Trophoblast cell (in vitro differentiated cells and primary cell): Measurements from ENCODE around the gene PPP1R15A.

Experiments used
- DNase-seq, 2 donors: peaks; one replicate each; pipeline ENCODE4 v3.0.0-alpha.2; 2016
- H2AFZ ChIP-seq: 2 replicates; pipeline ENCODE4 v1.6.1; 2013; ENCODE audit warnings: low read length, moderate library complexity, mild to moderate bottlenecking; ENCODE audit not compliant: insufficient read depth, poor library complexity
- H2AK5ac ChIP-seq: 2 replicates; pipeline ENCODE4 v1.6.1; 2013; ENCODE audit warnings: mild to moderate bottlenecking, low read length
- H2BK120ac ChIP-seq: 2 replicates; pipeline ENCODE4 v1.6.1; 2013; ENCODE audit warnings: low read length, mild to moderate bottlenecking, moderate library complexity; ENCODE audit not compliant: insufficient read depth, poor library complexity
- H2BK12ac ChIP-seq: 2 replicates; pipeline ENCODE4 v1.6.1; 2013; ENCODE audit warnings: mild to moderate bottlenecking, low read length, moderate library complexity
- H2BK5ac ChIP-seq: 2 replicates; pipeline ENCODE4 v1.6.1; 2013; ENCODE audit warnings: low read length, low read depth, moderate library complexity, mild to moderate bottlenecking; ENCODE audit not compliant: poor library complexity
- H3K14ac ChIP-seq: 2 replicates; pipeline ENCODE4 v1.6.1; 2013; ENCODE audit warnings: mild to moderate bottlenecking, low read length
- H3K18ac ChIP-seq: 2 replicates; pipeline ENCODE4 v1.6.1; 2013; ENCODE audit warnings: mild to moderate bottlenecking, low read length
- H3K23ac ChIP-seq: 2 replicates; pipeline ENCODE4 v1.6.1; 2013; ENCODE audit warnings: low read length
- H3K27ac ChIP-seq: 2 replicates; pipeline ENCODE4 v1.5.1; 2013; ENCODE audit warnings: low read depth, mild to moderate bottlenecking, inconsistent platforms, low read length, moderate library complexity
- H3K27me3 ChIP-seq: 2 replicates; pipeline ENCODE4 v1.6.1; 2013; ENCODE audit warnings: inconsistent platforms, mild to moderate bottlenecking, low read length, moderate library complexity; ENCODE audit not compliant: insufficient read depth
- H3K36me3 ChIP-seq, 2 experiments: 1 replicate in 1 of 2; 2 replicates in 1 of 2; pipeline ENCODE4 v1.6.1; 2013; ENCODE audit warnings: low read length in 2 of 2, mild to moderate bottlenecking in 2 of 2, moderate library complexity in 1 of 2; ENCODE audit not compliant: insufficient read depth in 2 of 2, control insufficient read depth in 1 of 2
- H3K4ac ChIP-seq: 2 replicates; pipeline ENCODE4 v1.6.1; 2013; ENCODE audit warnings: low read depth, mild to moderate bottlenecking, low read length, moderate library complexity
- H3K4me1 ChIP-seq, 2 experiments: 1 replicate in 1 of 2; 2 replicates in 1 of 2; pipeline ENCODE4 v1.6.1; 2013; ENCODE audit warnings: low read length in 2 of 2, mild to moderate bottlenecking in 2 of 2, moderate library complexity in 1 of 2; ENCODE audit not compliant: insufficient read depth in 2 of 2, control insufficient read depth in 1 of 2
- H3K4me2 ChIP-seq: 2 replicates; pipeline ENCODE4 v1.6.1; 2013; ENCODE audit warnings: inconsistent platforms, mild to moderate bottlenecking, low read length, moderate library complexity
- H3K4me3 ChIP-seq: 2 replicates; pipeline ENCODE4 v1.5.1; 2013; ENCODE audit warnings: mild to moderate bottlenecking, low read depth, low read length, inconsistent platforms
- H3K79me1 ChIP-seq: one replicate; pipeline ENCODE4 v1.6.1; 2013; ENCODE audit warnings: low read length
- H3K79me2 ChIP-seq: 2 replicates; pipeline ENCODE4 v1.6.1; 2013; ENCODE audit warnings: low read length, mild to moderate bottlenecking; ENCODE audit not compliant: control insufficient read depth, insufficient read depth, poor library complexity
- H3K9ac ChIP-seq: 2 replicates; pipeline ENCODE4 v1.6.1; 2013; ENCODE audit warnings: mild to moderate bottlenecking, low read length
- H3K9me3 ChIP-seq: 2 replicates; pipeline ENCODE4 v1.6.1; 2013; ENCODE audit warnings: low read depth, mild to moderate bottlenecking, control low read depth, inconsistent platforms, low read length; ENCODE audit not compliant: insufficient read depth
- H4K12ac ChIP-seq: 2 replicates; pipeline ENCODE4 v1.6.1; 2013; ENCODE audit warnings: low read depth, mild to moderate bottlenecking, low read length, moderate library complexity
- H4K8ac ChIP-seq: 2 replicates; pipeline ENCODE4 v1.6.1; 2013; ENCODE audit warnings: low read depth, mild to moderate bottlenecking, low read length, moderate library complexity
- H4K91ac ChIP-seq: one replicate; pipeline ENCODE4 v1.6.1; 2013; ENCODE audit warnings: low read depth, mild to moderate bottlenecking, low read length, moderate library complexity
- WGBS: extraction: QIAGEN DNeasy Blood & Tissue Kit; methylation state at CpG from one replicate; pipeline ENCODE4 v1.1.7; 2013; ENCODE audit warnings: missing lambda C conversion rate; ENCODE audit not compliant: insufficient read length, insufficient coverage; ENCODE audit errors: extremely low coverage; 5-methylcytosine and 5-hydroxymethylcytosine counted together

PPP1R15A gene

GRCh38 chr19:48856921-48857320, 15.3 kb upstream of the PPP1R15A start:
- Histone ChIP-seq H3K27ac (no peak overlapping the region), H3K18ac (no peak overlapping the region), H2BK5ac (no peak overlapping the region), H3K4me3 (no peak overlapping the region), H3K79me2 (no peaks in the 10 kb centered on the region), H3K9me3 (no peaks in the 10 kb centered on the region), H2AFZ (no peak overlapping the region), H2BK120ac (no peak overlapping the region), H3K23ac (no peak overlapping the region), H2AK5ac (no peak overlapping the region), H3K79me1 (no peaks in the 10 kb centered on the region), H4K12ac (no peak overlapping the region), H3K36me3 (no peaks in the 10 kb centered on the region), H3K4me2 (no peak overlapping the region), H3K14ac (no peak overlapping the region), H3K4me1 (no peaks in the 10 kb centered on the region), H3K4ac (no peak overlapping the region), H3K9ac (no peak overlapping the region), H2BK12ac (no peak overlapping the region), H4K91ac (no peak overlapping the region), H4K8ac (no peak overlapping the region), H3K27me3 (no peaks in the 10 kb centered on the region)
- DNase-seq: no peak
- WGBS: 99% methylated on average over 3 of the region's 6 CpGs

- H3K4me1 ChIP-seq: no peaks in the 10 kb centered on the region
- H4K12ac ChIP-seq: no peak overlapping the region
- peak; percentile 65 to 80 for DNase-seq
- no peak overlapping the region for H2BK120ac ChIP-seq
- no peaks in the 10 kb centered on the region for H3K79me2 ChIP-seq
- H2AK5ac ChIP-seq: no peak overlapping the region
- H3K79me1 ChIP-seq: no peaks in the 10 kb centered on the region
- H2AFZ ChIP-seq: no peak overlapping the region
- no CpG with 5 or more reads among the region's 34 CpGs for WGBS
- H3K9me3 ChIP-seq: no peaks in the 10 kb centered on the region
- no peak overlapping the region for H3K14ac ChIP-seq
- H3K9ac ChIP-seq: no peak overlapping the region
- H3K4ac ChIP-seq: no peak overlapping the region
- H3K27me3 ChIP-seq: no peaks in the 10 kb centered on the region
- no peak overlapping the region for H4K91ac ChIP-seq
- H3K27ac ChIP-seq: no peak overlapping the region
- H3K18ac ChIP-seq: no peak overlapping the region
- no peak overlapping the region for H4K8ac ChIP-seq
- no peak overlapping the region for H3K23ac ChIP-seq
- no peak overlapping the region for H3K4me3 ChIP-seq
- no peak overlapping the region for H2BK12ac ChIP-seq
- H2BK5ac ChIP-seq: no peak overlapping the region
- no peak overlapping the region for H3K4me2 ChIP-seq
- H3K36me3 ChIP-seq: no peaks in the 10 kb centered on the region
Observed at GRCh38 chr19:48858984-48859710, 13.1 kb upstream of the PPP1R15A start.

GRCh38 chr19:48859711-48860572, 12.3 kb upstream of the PPP1R15A start:
- Histone ChIP-seq H3K18ac (no peak overlapping the region), H3K23ac (no peak overlapping the region), H2AFZ (no peak overlapping the region), H2AK5ac (no peak overlapping the region), H3K4me3 (no peak overlapping the region), H2BK120ac (no peak overlapping the region), H3K4me1 (no peaks in the 10 kb centered on the region), H3K79me1 (no peaks in the 10 kb centered on the region), H3K27ac (no peak overlapping the region), H3K79me2 (no peaks in the 10 kb centered on the region), H3K36me3 (no peaks in the 10 kb centered on the region), H2BK12ac (no peak overlapping the region), H2BK5ac (no peak overlapping the region), H4K91ac (no peak overlapping the region), H4K12ac (no peak overlapping the region), H3K9me3 (no peaks in the 10 kb centered on the region), H3K27me3 (no peaks in the 10 kb centered on the region), H3K4ac (no peak overlapping the region), H3K14ac (no peak overlapping the region), H4K8ac (no peak overlapping the region), H3K4me2 (no peak overlapping the region), H3K9ac (no peak overlapping the region)
- peak; percentile 97 to 98 for DNase-seq
- WGBS: no CpG with 5 or more reads among the region's 30 CpGs

DNA sequence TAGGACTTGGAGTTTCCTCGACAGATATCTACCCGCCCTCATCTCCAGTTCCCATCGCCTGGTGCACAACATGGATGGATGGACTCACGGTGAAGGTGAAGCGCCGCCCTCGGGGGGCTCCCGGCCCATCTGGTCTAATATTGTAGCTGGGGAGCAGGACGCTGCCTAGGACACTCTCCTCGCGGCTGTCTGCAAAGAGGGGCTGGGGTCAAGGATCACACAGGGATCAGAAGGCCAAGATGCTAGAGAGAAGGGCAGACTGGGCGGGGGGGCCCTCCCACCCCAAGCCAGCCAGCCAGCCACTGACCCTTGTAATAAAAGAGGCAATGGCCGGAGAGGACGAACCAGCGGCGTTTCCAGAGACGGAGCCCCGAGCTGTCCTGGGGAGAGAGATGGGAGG, 10.9 kb upstream of the PPP1R15A start:
- Histone ChIP-seq H3K4ac (no peak overlapping the region), H4K8ac (no peak overlapping the region), H2BK5ac (no peak overlapping the region), H2BK12ac (no peak overlapping the region), H2AFZ (no peak overlapping the region), H3K23ac (no peak overlapping the region), H3K4me2 (no peak overlapping the region), H3K4me1 (no peaks in the 10 kb centered on the region), H3K27ac (no peak overlapping the region), H3K18ac (no peak overlapping the region), H3K9me3 (no peaks in the 10 kb centered on the region), H4K12ac (no peak overlapping the region), H2AK5ac (no peak overlapping the region), H3K14ac (no peak overlapping the region), H4K91ac (no peak overlapping the region), H3K36me3 (no peaks in the 10 kb centered on the region), H3K9ac (no peak overlapping the region), H2BK120ac (no peak overlapping the region), H3K79me1 (no peaks in the 10 kb centered on the region), H3K27me3 (no peaks in the 10 kb centered on the region), H3K79me2 (no peaks in the 10 kb centered on the region), H3K4me3 (no peak overlapping the region)
- WGBS: no CpG with 5 or more reads among the region's 18 CpGs
- no peak for DNase-seq
